ENCODE measurements around the gene APOL4. TPM values are rescaled to one million over a fixed set of nuclear protein-coding genes. Genes with fewer than 3 reads are reported as not detected.
A peak's percentile ranks its signal among the peaks of the same experiment; 100 is the strongest.

APOL4 gene
- total RNA-seq, 2 experiments from 2014 or later: not detected

DNA sequence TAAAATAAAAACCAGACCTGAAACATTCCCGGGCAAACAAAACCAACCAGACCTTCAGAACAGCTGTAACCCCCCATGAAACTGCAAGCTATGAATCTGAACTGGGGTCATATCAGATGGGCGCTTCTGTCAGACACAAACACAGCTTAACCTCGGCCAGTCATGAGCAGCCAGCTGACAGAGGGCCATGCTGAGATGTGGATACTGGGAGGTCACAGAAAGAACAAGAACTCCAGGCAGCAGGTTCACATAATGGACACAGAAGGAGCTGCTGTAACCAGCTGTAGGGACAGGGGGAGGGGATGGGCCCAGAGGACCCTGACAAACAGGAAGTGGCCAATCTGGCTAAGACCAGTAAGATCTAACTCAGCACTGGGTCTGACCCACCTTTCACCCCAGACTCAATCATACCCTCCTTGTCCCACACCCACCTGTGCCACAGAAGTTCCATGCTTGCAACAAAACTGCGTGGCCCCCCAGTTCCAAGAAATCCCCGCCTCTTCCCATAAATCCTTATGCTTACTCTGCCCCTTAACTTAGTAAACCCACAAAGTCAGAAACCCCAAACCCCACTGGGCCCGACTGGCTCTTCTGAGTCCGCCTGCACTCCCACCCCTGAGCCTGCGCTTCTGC is 4.0 kb downstream of the APOL4 start:
- H3K27ac ChIP-seq (ENCODE audit: low read depth, low read length, poor library complexity, severe bottlenecking): no peak overlapping the region
- no peaks in the 10 kb centered on the region for H3K36me3 ChIP-seq (ENCODE audit: insufficient read depth, low read length)
- no peaks in the 10 kb centered on the region for H3K9me3 ChIP-seq (ENCODE audit: low read length)
- CTCF ChIA-PET (ENCODE audit: unreplicated experiment): no interaction called here
- POLR2A ChIA-PET: interaction anchor here (0.7 kb wide), 1 partner anchor 587 kb away, joined by 3 read pairs; no protein-coding TSS in a partner anchor
- BruUV-seq (replicated peaks): no TSS peak
- H4K20me1 ChIP-seq (ENCODE audit: insufficient read depth, low read length): no peaks in the 10 kb centered on the region
- DNase-seq (ENCODE audit: low spot score): peak; percentile 22
- peak overlapping the region; percentile 43 for H3K4me2 ChIP-seq (ENCODE audit: low read length)
- TF ChIP-seq, protein P1, sequence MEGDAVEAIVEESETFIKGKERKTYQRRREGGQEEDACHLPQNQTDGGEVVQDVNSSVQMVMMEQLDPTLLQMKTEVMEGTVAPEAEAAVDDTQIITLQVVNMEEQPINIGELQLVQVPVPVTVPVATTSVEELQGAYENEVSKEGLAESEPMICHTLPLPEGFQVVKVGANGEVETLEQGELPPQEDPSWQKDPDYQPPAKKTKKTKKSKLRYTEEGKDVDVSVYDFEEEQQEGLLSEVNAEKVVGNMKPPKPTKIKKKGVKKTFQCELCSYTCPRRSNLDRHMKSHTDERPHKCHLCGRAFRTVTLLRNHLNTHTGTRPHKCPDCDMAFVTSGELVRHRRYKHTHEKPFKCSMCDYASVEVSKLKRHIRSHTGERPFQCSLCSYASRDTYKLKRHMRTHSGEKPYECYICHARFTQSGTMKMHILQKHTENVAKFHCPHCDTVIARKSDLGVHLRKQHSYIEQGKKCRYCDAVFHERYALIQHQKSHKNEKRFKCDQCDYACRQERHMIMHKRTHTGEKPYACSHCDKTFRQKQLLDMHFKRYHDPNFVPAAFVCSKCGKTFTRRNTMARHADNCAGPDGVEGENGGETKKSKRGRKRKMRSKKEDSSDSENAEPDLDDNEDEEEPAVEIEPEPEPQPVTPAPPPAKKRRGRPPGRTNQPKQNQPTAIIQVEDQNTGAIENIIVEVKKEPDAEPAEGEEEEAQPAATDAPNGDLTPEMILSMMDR (conservative IDR thresholded peaks at IDR 0.05; ENCODE audit: low read length): no peak
- no peak for TF ChIP-seq EZH2phosphoT487 (IDR thresholded peaks at IDR 0.05; ENCODE audit: borderline replicate concordance, low read depth, low read length)
- H3K79me2 ChIP-seq (ENCODE audit: insufficient read depth, low read depth, low read length): no peaks in the 10 kb centered on the region
- intact Hi-C loops (cut with micrococcal nuclease; ENCODE audit: unreplicated experiment): loop anchor here (2.0 kb wide), 1 partner anchor 23 kb away; no protein-coding TSS in a partner anchor
- H3K4me1 ChIP-seq (ENCODE audit: insufficient read depth, low read length, poor library complexity, severe bottlenecking): peaks cover 12% of the 10 kb centered on the region
- no peak overlapping the region for H3K4me3 ChIP-seq (ENCODE audit: low read depth, low read length, poor library complexity, severe bottlenecking)
- peak overlapping the region; percentile 57; the same call in 1 of the 2 replicates for H2AFZ ChIP-seq (ENCODE audit: low read length)
- H3K9me2 ChIP-seq (ENCODE audit: insufficient read depth, low read length): no peaks in the 10 kb centered on the region

DNA sequence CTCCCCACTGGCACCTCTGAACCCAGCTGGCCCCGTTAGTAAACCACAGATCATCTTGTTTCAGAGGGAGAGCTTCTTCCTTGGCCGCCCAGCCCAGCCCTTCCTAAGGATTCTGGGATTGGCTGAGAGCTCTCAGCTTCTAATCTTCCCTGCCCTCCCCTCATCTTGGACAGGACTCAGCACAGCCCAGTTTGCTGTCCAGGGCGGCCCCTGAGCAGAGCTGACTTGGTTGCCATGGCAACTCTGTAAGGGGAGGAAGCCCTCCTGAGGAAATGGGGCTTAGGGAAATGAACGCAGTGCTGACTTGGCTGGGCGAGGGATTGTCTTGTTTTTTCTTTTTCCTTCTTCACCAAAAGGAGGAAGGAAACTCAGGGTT is 4.6 kb downstream of the APOL4 start:
- Histone ChIP-seq H3K4me2 (ENCODE audit: low read length) (peak overlapping the region; percentile 43), H3K9me2 (ENCODE audit: insufficient read depth, low read length) (no peaks in the 10 kb centered on the region), H3K4me3 (ENCODE audit: low read depth, low read length, poor library complexity, severe bottlenecking) (no peak overlapping the region), H2AFZ (ENCODE audit: low read length) (peak overlapping the region; percentile 57; the same call in 1 of the 2 replicates), H3K27ac (ENCODE audit: low read depth, low read length, poor library complexity, severe bottlenecking) (no peak overlapping the region), H3K36me3 (ENCODE audit: insufficient read depth, low read length) (no peaks in the 10 kb centered on the region), H3K9me3 (ENCODE audit: low read length) (no peaks in the 10 kb centered on the region), H3K79me2 (ENCODE audit: insufficient read depth, low read depth, low read length) (no peaks in the 10 kb centered on the region), H3K4me1 (ENCODE audit: insufficient read depth, low read length, poor library complexity, severe bottlenecking) (peaks cover 12% of the 10 kb centered on the region), H4K20me1 (ENCODE audit: insufficient read depth, low read length) (no peaks in the 10 kb centered on the region)
- TF ChIP-seq EZH2phosphoT487 (IDR thresholded peaks at IDR 0.05; ENCODE audit: borderline replicate concordance, low read depth, low read length): no peak
- DNase-seq (ENCODE audit: low spot score): peak; percentile 80
- CTCF ChIA-PET (ENCODE audit: unreplicated experiment): no interaction called here
- BruUV-seq (replicated peaks): no TSS peak
- intact Hi-C loops (cut with micrococcal nuclease; ENCODE audit: unreplicated experiment): loop anchor here (2.0 kb wide), 1 partner anchor 24 kb away; no protein-coding TSS in a partner anchor
- POLR2A ChIA-PET: interaction anchor here (1.0 kb wide), 1 partner anchor 21 kb away, joined by 4 read pairs; no protein-coding TSS in a partner anchor

GRCh38 chr22:36196254-36197064 is 5.2 kb downstream of the APOL4 start:
- no peak overlapping the region for H3K27ac ChIP-seq (ENCODE audit: low read depth, low read length, poor library complexity, severe bottlenecking)
- H4K20me1 ChIP-seq (ENCODE audit: insufficient read depth, low read length): no peaks in the 10 kb centered on the region
- CTCF ChIA-PET (ENCODE audit: unreplicated experiment): no interaction called here
- no peaks in the 10 kb centered on the region for H3K9me3 ChIP-seq (ENCODE audit: low read length)
- no peak overlapping the region; the same call in 1 of the 2 replicates for H2AFZ ChIP-seq (ENCODE audit: low read length)
- H3K79me2 ChIP-seq (ENCODE audit: insufficient read depth, low read depth, low read length): no peaks in the 10 kb centered on the region
- DNase-seq (ENCODE audit: low spot score): no peak
- H3K4me3 ChIP-seq (ENCODE audit: low read depth, low read length, poor library complexity, severe bottlenecking): no peak overlapping the region
- no peaks in the 10 kb centered on the region for H3K9me2 ChIP-seq (ENCODE audit: insufficient read depth, low read length)
- POLR2A ChIA-PET: interaction anchor here (1.0 kb wide), 1 partner anchor 21 kb away, joined by 4 read pairs; no protein-coding TSS in a partner anchor
- intact Hi-C loops (cut with micrococcal nuclease; ENCODE audit: unreplicated experiment): loop anchor here (2.0 kb wide), 1 partner anchor 24 kb away; no protein-coding TSS in a partner anchor
- peak overlapping the region; percentile 43; the same call in 1 of the 2 replicates for H3K4me2 ChIP-seq (ENCODE audit: low read length)
- TF ChIP-seq, protein P1 (conservative IDR thresholded peaks at IDR 0.05; ENCODE audit: low read length): no peak
- no peak for TF ChIP-seq EZH2phosphoT487 (IDR thresholded peaks at IDR 0.05; ENCODE audit: borderline replicate concordance, low read depth, low read length)
- H3K36me3 ChIP-seq (ENCODE audit: insufficient read depth, low read length): no peaks in the 10 kb centered on the region
- H3K4me1 ChIP-seq (ENCODE audit: insufficient read depth, low read length, poor library complexity, severe bottlenecking): peaks cover 12% of the 10 kb centered on the region
- no TSS peak for BruUV-seq (replicated peaks)

All from OCI-LY7 (cell line).